ENCODE data around the gene DDR2.

DNA sequence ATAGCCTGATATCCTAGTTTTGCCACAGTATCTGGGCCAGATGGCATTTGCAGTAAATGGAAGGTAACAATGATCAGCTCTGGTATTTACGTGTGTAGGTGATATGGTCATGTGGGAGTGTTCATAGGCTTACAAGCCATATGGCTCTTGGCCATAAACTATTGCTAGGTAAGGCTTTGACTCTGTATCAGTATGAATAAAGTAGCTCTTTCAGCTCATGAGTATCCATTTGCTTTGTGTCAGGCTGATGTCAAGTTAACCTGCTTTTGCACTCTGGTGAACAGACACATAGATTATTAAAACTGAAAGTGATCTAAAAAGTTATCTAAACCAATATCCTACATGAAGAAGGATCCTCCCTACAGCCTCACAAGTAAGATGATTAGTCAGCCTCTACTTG is 69.0 kb downstream of the DDR2 start:
- no peak for TF ChIP-seq POLR2AphosphoS5 (IDR thresholded peaks at IDR 0.05; ENCODE audit: borderline replicate concordance, low read depth, low read length)
- TF ChIP-seq EZH2 (IDR thresholded peaks at IDR 0.05): no peak
